ENCODE data around the gene WBP2. TPM values are rescaled to one million over a fixed set of nuclear protein-coding genes. Genes with fewer than 3 reads are reported as not detected.
A peak's percentile ranks its signal among the peaks of the same experiment; 100 is the strongest.

Gene WBP2
- total and polyA plus RNA-seq, 2 of the 13 experiments (the other 11 are each of a cell fraction or from before 2014, with no cell fraction given), result 29.2 to 29.5 TPM

DNA sequence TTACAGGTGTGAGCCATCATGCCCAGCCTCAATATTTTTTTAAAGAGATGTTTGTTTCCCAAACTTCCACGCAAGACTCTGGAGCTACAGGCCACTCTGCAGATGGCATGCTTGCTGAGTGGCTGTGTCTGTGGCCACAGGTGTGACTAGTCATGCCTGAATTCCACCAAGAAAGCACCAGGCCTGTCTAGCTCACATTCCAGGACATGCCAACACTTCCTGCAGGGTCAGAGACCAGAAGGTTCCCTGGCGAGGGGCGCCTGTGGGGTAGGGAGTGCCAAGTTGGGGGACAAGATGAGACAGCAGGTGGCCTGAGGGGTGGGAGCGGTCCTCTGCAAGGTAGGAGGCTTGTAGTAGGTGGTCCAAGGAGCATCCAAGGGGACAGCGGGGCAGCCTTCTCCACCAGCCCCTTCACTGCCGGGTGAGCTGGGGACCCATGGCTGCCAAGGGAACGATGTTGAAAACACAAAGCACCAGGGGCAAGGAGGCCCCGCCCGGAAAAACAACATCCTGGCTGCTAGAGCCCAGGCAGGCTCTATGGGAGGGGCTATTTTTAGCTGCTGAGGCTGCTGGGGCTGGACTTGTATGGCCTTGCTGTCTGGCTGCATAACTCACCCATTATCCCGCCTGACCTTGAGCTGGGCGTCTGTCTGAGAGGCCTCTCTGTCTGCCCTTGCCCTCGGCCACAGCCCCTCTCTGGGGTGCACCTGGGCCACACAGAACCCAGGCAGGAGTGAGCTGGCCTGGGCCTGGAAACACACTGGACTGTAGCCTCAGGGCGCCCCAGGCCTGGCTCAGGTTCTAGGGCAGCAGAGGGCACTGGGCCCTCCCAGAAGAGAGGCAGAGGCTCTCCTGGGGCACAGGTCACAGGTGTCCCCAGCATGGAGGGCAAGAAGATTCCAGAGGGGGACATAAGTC is 17.6 kb upstream of the WBP2 start (continued):
- TF ChIP-seq, protein P1, sequence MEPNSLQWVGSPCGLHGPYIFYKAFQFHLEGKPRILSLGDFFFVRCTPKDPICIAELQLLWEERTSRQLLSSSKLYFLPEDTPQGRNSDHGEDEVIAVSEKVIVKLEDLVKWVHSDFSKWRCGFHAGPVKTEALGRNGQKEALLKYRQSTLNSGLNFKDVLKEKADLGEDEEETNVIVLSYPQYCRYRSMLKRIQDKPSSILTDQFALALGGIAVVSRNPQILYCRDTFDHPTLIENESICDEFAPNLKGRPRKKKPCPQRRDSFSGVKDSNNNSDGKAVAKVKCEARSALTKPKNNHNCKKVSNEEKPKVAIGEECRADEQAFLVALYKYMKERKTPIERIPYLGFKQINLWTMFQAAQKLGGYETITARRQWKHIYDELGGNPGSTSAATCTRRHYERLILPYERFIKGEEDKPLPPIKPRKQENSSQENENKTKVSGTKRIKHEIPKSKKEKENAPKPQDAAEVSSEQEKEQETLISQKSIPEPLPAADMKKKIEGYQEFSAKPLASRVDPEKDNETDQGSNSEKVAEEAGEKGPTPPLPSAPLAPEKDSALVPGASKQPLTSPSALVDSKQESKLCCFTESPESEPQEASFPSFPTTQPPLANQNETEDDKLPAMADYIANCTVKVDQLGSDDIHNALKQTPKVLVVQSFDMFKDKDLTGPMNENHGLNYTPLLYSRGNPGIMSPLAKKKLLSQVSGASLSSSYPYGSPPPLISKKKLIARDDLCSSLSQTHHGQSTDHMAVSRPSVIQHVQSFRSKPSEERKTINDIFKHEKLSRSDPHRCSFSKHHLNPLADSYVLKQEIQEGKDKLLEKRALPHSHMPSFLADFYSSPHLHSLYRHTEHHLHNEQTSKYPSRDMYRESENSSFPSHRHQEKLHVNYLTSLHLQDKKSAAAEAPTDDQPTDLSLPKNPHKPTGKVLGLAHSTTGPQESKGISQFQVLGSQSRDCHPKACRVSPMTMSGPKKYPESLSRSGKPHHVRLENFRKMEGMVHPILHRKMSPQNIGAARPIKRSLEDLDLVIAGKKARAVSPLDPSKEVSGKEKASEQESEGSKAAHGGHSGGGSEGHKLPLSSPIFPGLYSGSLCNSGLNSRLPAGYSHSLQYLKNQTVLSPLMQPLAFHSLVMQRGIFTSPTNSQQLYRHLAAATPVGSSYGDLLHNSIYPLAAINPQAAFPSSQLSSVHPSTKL (CRISPR knock-in tag; IDR thresholded peaks at IDR 0.05), result peak; percentile 95
- TF ChIP-seq SP140L (CRISPR knock-in tag; IDR thresholded peaks at IDR 0.05; ENCODE audit: borderline replicate concordance) (no peak), ZNF530 (CRISPR knock-in tag; IDR thresholded peaks at IDR 0.05; ENCODE audit: low read depth) (no peak), NBN (conservative IDR thresholded peaks at IDR 0.05) (no peak), EED (CRISPR knock-in tag; IDR thresholded peaks at IDR 0.05) (0 out of 2 replicates have a peak, but pooled peaks have one; percentile 61), NFE2 (CRISPR knock-in tag; IDR thresholded peaks at IDR 0.05) (no peak), ZNF747 (CRISPR knock-in tag; IDR thresholded peaks at IDR 0.05; ENCODE audit: borderline replicate concordance) (peak; percentile 98; the same call in 1 of the 2 replicates), ZNF546 (CRISPR knock-in tag; conservative IDR thresholded peaks at IDR 0.05) (no peak; the same call in 1 of the 2 replicates), ZNF264 (CRISPR knock-in tag; IDR thresholded peaks at IDR 0.05) (peak; percentile 75; the same call in 1 of the 2 replicates), ONECUT2 (CRISPR knock-in tag; IDR thresholded peaks at IDR 0.05) (no peak), TAF15 (IDR thresholded peaks at IDR 0.05; ENCODE audit: low read depth, low read length, poor library complexity, severe bottlenecking) (no peak), ZSCAN20 (CRISPR knock-in tag; IDR thresholded peaks at IDR 0.05; ENCODE audit: borderline replicate concordance) (0 out of 2 replicates have a peak, but pooled peaks have one; percentile 53), RBAK (CRISPR knock-in tag; IDR thresholded peaks at IDR 0.05) (0 out of 2 replicates have a peak, but pooled peaks have one; percentile 12), PTBP1 (IDR thresholded peaks at IDR 0.05; ENCODE audit: low read depth, low read length, poor library complexity, severe bottlenecking) (no peak), ZFP82 (CRISPR knock-in tag; IDR thresholded peaks at IDR 0.05; ENCODE audit: borderline replicate concordance) (no peak), ZNF326 (CRISPR knock-in tag; IDR thresholded peaks at IDR 0.05; ENCODE audit: borderline replicate concordance) (peak; percentile 78; the same call in 1 of the 2 replicates), CHD4 (IDR thresholded peaks at IDR 0.05; ENCODE audit: borderline replicate concordance, low read length) (no peak), U2AF1 (optimal IDR thresholded peaks at IDR 0.05; ENCODE audit: low read depth, low read length) (no peak), ETV5 (CRISPR knock-in tag; IDR thresholded peaks at IDR 0.05; ENCODE audit: borderline replicate concordance) (peak; percentile 91)
- TF ChIP-seq, protein P2, sequence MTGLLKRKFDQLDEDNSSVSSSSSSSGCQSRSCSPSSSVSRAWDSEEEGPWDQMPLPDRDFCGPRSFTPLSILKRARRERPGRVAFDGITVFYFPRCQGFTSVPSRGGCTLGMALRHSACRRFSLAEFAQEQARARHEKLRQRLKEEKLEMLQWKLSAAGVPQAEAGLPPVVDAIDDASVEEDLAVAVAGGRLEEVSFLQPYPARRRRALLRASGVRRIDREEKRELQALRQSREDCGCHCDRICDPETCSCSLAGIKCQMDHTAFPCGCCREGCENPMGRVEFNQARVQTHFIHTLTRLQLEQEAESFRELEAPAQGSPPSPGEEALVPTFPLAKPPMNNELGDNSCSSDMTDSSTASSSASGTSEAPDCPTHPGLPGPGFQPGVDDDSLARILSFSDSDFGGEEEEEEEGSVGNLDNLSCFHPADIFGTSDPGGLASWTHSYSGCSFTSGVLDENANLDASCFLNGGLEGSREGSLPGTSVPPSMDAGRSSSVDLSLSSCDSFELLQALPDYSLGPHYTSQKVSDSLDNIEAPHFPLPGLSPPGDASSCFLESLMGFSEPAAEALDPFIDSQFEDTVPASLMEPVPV (CRISPR knock-in tag; IDR thresholded peaks at IDR 0.05), result peak; percentile 93
- TF ChIP-seq, protein P3, sequence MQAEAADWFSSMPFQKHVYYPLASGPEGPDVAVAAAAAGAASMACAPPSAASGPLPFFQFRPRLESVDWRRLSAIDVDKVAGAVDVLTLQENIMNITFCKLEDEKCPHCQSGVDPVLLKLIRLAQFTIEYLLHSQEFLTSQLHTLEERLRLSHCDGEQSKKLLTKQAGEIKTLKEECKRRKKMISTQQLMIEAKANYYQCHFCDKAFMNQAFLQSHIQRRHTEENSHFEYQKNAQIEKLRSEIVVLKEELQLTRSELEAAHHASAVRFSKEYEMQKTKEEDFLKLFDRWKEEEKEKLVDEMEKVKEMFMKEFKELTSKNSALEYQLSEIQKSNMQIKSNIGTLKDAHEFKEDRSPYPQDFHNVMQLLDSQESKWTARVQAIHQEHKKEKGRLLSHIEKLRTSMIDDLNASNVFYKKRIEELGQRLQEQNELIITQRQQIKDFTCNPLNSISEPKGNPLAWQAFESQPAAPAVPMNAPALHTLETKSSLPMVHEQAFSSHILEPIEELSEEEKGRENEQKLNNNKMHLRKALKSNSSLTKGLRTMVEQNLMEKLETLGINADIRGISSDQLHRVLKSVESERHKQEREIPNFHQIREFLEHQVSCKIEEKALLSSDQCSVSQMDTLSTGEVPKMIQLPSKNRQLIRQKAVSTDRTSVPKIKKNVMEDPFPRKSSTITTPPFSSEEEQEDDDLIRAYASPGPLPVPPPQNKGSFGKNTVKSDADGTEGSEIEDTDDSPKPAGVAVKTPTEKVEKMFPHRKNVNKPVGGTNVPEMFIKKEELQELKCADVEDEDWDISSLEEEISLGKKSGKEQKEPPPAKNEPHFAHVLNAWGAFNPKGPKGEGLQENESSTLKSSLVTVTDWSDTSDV (CRISPR knock-in tag; IDR thresholded peaks at IDR 0.05), result 0 out of 2 replicates have a peak, but pooled peaks have one; percentile 28

Data from HepG2 (cell line).